ENCODE measurements around the gene MTMR3. TPM values are rescaled to one million over a fixed set of nuclear protein-coding genes. Genes with fewer than 3 reads are reported as not detected.
"Not testable (repeated sequence)": the region's sequence is repeated elsewhere in the genome, so short reads cannot be mapped to it uniquely, and the experiment has no call there.

The MTMR3 gene
- total RNA-seq, 1 donor from 2014 or later: 25.7 TPM

GRCh38 chr22:29958170-29958569 lies 75.2 kb downstream of the MTMR3 start:
- no peak for DNase-seq (ENCODE audit: low read depth)

- DNase-seq (ENCODE audit: low read depth): no peak
These were observed 81.8 kb downstream of the MTMR3 start for GRCh38 chr22:29964776-29965175.

- DNase-seq (ENCODE audit: low read depth): no peak
These were observed 84.5 kb downstream of the MTMR3 start for GRCh38 chr22:29967461-29967860.

- DNase-seq (ENCODE audit: low read depth): no peak
These were observed 88.6 kb downstream of the MTMR3 start for GRCh38 chr22:29971607-29972006.

GRCh38 chr22:29972121-29972520 lies 89.1 kb downstream of the MTMR3 start:
- no peak for DNase-seq (ENCODE audit: low read depth)

GRCh38 chr22:29973269-29973668 lies 90.3 kb downstream of the MTMR3 start:
- no peak for DNase-seq (ENCODE audit: low read depth)

- not testable (repeated sequence) for DNase-seq (ENCODE audit: low read depth)
These were observed 90.7 kb downstream of the MTMR3 start for GRCh38 chr22:29973680-29974079.

- DNase-seq (ENCODE audit: low read depth): no peak
These were observed 92.5 kb downstream of the MTMR3 start for GRCh38 chr22:29975494-29975893.

- no peak for DNase-seq (ENCODE audit: low read depth)
These were observed 94.1 kb downstream of the MTMR3 start for GRCh38 chr22:29977107-29977506.

GRCh38 chr22:29979777-29980321 lies 96.9 kb downstream of the MTMR3 start:
- no peak for DNase-seq (ENCODE audit: low read depth)

- DNase-seq (ENCODE audit: low read depth): no peak
These were observed 100.4 kb downstream of the MTMR3 start for GRCh38 chr22:29983296-29983917.

- no peak for DNase-seq (ENCODE audit: low read depth)
These were observed 102.9 kb downstream of the MTMR3 start for GRCh38 chr22:29985912-29986311.

GRCh38 chr22:29987137-29987536 lies 104.2 kb downstream of the MTMR3 start:
- DNase-seq (ENCODE audit: low read depth): no peak

GRCh38 chr22:29988719-29989118 lies 105.7 kb downstream of the MTMR3 start:
- DNase-seq (ENCODE audit: low read depth): no peak

- DNase-seq (ENCODE audit: low read depth): no peak
These were observed 106.5 kb downstream of the MTMR3 start for GRCh38 chr22:29989446-29989845.

- peak; percentile 3 for DNase-seq (ENCODE audit: low read depth)
These were observed 109.6 kb downstream of the MTMR3 start for GRCh38 chr22:29992341-29993275.

- peak; percentile 7 for DNase-seq (ENCODE audit: low read depth)
These were observed 111.2 kb downstream of the MTMR3 start for GRCh38 chr22:29994027-29994715.

- DNase-seq (ENCODE audit: low read depth): peak; percentile 16
These were observed 112.0 kb downstream of the MTMR3 start for GRCh38 chr22:29994943-29995342.

GRCh38 chr22:29997107-29997506 lies 114.1 kb downstream of the MTMR3 start:
- no peak for DNase-seq (ENCODE audit: low read depth)

- DNase-seq (ENCODE audit: low read depth): no peak
These were observed 114.5 kb downstream of the MTMR3 start for GRCh38 chr22:29997516-29997915.

GRCh38 chr22:29998627-29999384 lies 115.8 kb downstream of the MTMR3 start:
- no peak for DNase-seq (ENCODE audit: low read depth)
